ENCODE measurements around the gene ATP2B2. TPM values are rescaled to one million over a fixed set of nuclear protein-coding genes. Genes with fewer than 3 reads are reported as not detected.

Gene ATP2B2
- total and polyA plus RNA-seq, 9 of the 15 experiments (the other 6 are each of a cell fraction or from before 2014, with no cell fraction given): 0.06 TPM; not detected in 8

DNA sequence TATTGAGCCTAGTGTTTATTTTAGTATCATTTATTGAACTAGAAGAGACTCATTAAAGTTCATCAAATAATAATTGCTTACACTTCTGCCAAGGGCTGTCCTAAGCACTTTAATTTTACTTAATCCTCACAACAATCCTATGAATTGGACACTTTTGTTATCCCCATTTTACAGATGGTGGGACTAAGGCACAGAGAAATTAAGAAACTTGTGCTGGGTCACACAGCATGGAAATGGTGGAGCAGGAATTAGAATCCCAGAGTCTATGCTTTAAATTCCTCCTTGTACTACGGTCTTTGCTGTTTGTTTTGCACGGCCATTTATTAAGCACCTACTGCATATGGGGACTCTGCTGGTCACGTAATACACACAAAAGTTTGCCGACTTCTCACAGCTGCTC is 7.9 kb downstream of the ATP2B2 start:
- no peak for FAIRE-seq
- H3K9me3 ChIP-seq (replicated peaks; ENCODE audit: control insufficient read depth, insufficient read depth, low read depth, low read length): no peaks in the 10 kb centered on the region
- peaks cover 22 to 51% of the 10 kb centered on the region in 2 experiments; a peak in 4 of 5 replicates for H3K27me3 ChIP-seq (ENCODE audit: control insufficient read depth in 2 of 2, insufficient read depth in 2 of 2, low read length in 2 of 2)
- no peak overlapping the region for H3K4me2 ChIP-seq (ENCODE audit: insufficient read depth, low read length)
- no peak for DNase-seq (ENCODE audit: extremely low read depth in 1 of 4, low spot score in 3 of 4)
- H3K4me1 ChIP-seq (replicated peaks in 1 of 2; ENCODE audit: control insufficient read depth in 2 of 2, insufficient read depth in 2 of 2, low read length in 2 of 2): peaks cover 0 to 9% of the 10 kb centered on the region in 2 experiments; a peak in 1 of 5 replicates
- H2AFZ ChIP-seq (ENCODE audit: low read depth, low read length): no peak overlapping the region
- in situ Hi-C loops (cut with MboI) (no loop called here), intact Hi-C loops (cut with micrococcal nuclease) (no loop called here)
- no peaks in the 10 kb centered on the region for H3K9me1 ChIP-seq (ENCODE audit: control insufficient read depth, insufficient read depth, low read length)
- no peak overlapping the region for H3K9ac ChIP-seq (ENCODE audit: insufficient read depth in 1 of 2, low read depth in 2 of 2, low read length in 2 of 2)
- POLR2A ChIA-PET: interaction anchor here (0.7 kb wide), 1 partner anchor 110 kb away, joined by 3 read pairs; no protein-coding TSS in a partner anchor
- no peak overlapping the region for H3K4me3 ChIP-seq
- no peak for ATAC-seq
- CTCF ChIA-PET (ENCODE audit: low intra/inter-chr PET ratio): no interaction called here
- no peak overlapping the region for H3K27ac ChIP-seq (ENCODE audit: extremely low read depth, low read depth, low read length)
- BruUV-seq (replicated peaks): no TSS peak
- peaks cover 20% of the 10 kb centered on the region for H4K20me1 ChIP-seq (replicated peaks; ENCODE audit: control insufficient read depth, insufficient read depth, low read length)
- H3K36me3 ChIP-seq (ENCODE audit: control insufficient read depth, insufficient read depth, low read length): no peaks in the 10 kb centered on the region
- H3K79me2 ChIP-seq (ENCODE audit: control insufficient read depth, insufficient read depth, low read length): no peaks in the 10 kb centered on the region
- 0% methylated on average over 4 of the region's 4 CpGs for WGBS (ENCODE audit: insufficient coverage, low coverage, missing lambda C conversion rate)
- no peak for TF ChIP-seq HOMEZ (CRISPR knock-in tag; IDR thresholded peaks at IDR 0.05)
- no peak for TF ChIP-seq NUFIP1 (IDR thresholded peaks at IDR 0.05; ENCODE audit: partially characterized antibody)
- TF ChIP-seq ZNF561 (CRISPR knock-in tag; conservative IDR thresholded peaks at IDR 0.05): no peak
- 0 out of 2 replicates have a peak, but pooled peaks have one; percentile 66 for TF ChIP-seq ZKSCAN8 (CRISPR knock-in tag; IDR thresholded peaks at IDR 0.05)
- TF ChIP-seq YBX1 (IDR thresholded peaks at IDR 0.05): no peak
- TF ChIP-seq, protein P1, sequence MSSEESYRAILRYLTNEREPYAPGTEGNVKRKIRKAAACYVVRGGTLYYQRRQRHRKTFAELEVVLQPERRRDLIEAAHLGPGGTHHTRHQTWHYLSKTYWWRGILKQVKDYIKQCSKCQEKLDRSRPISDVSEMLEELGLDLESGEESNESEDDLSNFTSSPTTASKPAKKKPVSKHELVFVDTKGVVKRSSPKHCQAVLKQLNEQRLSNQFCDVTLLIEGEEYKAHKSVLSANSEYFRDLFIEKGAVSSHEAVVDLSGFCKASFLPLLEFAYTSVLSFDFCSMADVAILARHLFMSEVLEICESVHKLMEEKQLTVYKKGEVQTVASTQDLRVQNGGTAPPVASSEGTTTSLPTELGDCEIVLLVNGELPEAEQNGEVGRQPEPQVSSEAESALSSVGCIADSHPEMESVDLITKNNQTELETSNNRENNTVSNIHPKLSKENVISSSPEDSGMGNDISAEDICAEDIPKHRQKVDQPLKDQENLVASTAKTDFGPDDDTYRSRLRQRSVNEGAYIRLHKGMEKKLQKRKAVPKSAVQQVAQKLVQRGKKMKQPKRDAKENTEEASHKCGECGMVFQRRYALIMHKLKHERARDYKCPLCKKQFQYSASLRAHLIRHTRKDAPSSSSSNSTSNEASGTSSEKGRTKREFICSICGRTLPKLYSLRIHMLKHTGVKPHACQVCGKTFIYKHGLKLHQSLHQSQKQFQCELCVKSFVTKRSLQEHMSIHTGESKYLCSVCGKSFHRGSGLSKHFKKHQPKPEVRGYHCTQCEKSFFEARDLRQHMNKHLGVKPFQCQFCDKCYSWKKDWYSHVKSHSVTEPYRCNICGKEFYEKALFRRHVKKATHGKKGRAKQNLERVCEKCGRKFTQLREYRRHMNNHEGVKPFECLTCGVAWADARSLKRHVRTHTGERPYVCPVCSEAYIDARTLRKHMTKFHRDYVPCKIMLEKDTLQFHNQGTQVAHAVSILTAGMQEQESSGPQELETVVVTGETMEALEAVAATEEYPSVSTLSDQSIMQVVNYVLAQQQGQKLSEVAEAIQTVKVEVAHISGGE (CRISPR knock-in tag; IDR thresholded peaks at IDR 0.05): no peak
- TF ChIP-seq ZNF23 (CRISPR knock-in tag; IDR thresholded peaks at IDR 0.05): no peak
- no peak for TF ChIP-seq PREB (CRISPR knock-in tag; IDR thresholded peaks at IDR 0.05)
- TF ChIP-seq, protein P2, sequence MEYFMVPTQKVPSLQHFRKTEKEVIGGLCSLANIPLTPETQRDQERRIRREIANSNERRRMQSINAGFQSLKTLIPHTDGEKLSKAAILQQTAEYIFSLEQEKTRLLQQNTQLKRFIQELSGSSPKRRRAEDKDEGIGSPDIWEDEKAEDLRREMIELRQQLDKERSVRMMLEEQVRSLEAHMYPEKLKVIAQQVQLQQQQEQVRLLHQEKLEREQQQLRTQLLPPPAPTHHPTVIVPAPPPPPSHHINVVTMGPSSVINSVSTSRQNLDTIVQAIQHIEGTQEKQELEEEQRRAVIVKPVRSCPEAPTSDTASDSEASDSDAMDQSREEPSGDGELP (CRISPR knock-in tag; IDR thresholded peaks at IDR 0.05; ENCODE audit: borderline replicate concordance): no peak
- no peak for TF ChIP-seq MXI1 (IDR thresholded peaks at IDR 0.05; ENCODE audit: low read depth, low read length)
- TF ChIP-seq BCL6 (CRISPR knock-in tag; IDR thresholded peaks at IDR 0.05): no peak
- TF ChIP-seq HNRNPL (IDR thresholded peaks at IDR 0.05; ENCODE audit: low read depth, low read length): no peak
- no peak for TF ChIP-seq TOE1 (IDR thresholded peaks at IDR 0.05; ENCODE audit: borderline replicate concordance)
- TF ChIP-seq TOE1 (CRISPR knock-in tag; IDR thresholded peaks at IDR 0.05; ENCODE audit: borderline replicate concordance, low read depth): no peak
- TF ChIP-seq BCOR (IDR thresholded peaks at IDR 0.05): peak; percentile 60; the same call in 1 of the 2 replicates
